ENCODE measurements around the gene SLCO4A1. TPM values are rescaled to one million over a fixed set of nuclear protein-coding genes. Genes with fewer than 3 reads are reported as not detected.

Gene SLCO4A1
- total and polyA plus RNA-seq, 9 of the 15 experiments (the other 6 are each of a cell fraction or from before 2014, with no cell fraction given), result 1.6 to 21.9 (median 12.8) TPM

- TF ChIP-seq TARDBP (IDR thresholded peaks at IDR 0.05) (no peak), USF1 (CRISPR knock-in tag; IDR thresholded peaks at IDR 0.05) (no peak), ZBTB8A (IDR thresholded peaks at IDR 0.05; ENCODE audit: partially characterized antibody) (no peak), PRDM10 (IDR thresholded peaks at IDR 0.05; ENCODE audit: partially characterized antibody) (no peak), NCOA2 (IDR thresholded peaks at IDR 0.05; ENCODE audit: partially characterized antibody in 2 of 2) (no peak), ZBTB26 (CRISPR knock-in tag; IDR thresholded peaks at IDR 0.05) (no peak), FOXM1 (IDR thresholded peaks at IDR 0.05; ENCODE audit: low read depth) (no peak), FOXM1 (CRISPR knock-in tag; IDR thresholded peaks at IDR 0.05; ENCODE audit: low read depth) (no peak), POLR2H (tag; IDR thresholded peaks at IDR 0.05; ENCODE audit: low read depth) (no peak), PML (IDR thresholded peaks at IDR 0.05; ENCODE audit: low read length) (no peak), SMAD4 (CRISPR knock-in tag; conservative IDR thresholded peaks at IDR 0.05) (no peak), XRCC5 (IDR thresholded peaks at IDR 0.05; ENCODE audit: low read depth, low read length) (peak; percentile 19; the same call in 1 of the 2 replicates), SREBF1 (IDR thresholded peaks at IDR 0.05; ENCODE audit: borderline replicate concordance, low read depth, low read length) (no peak), ZBTB11 (CRISPR knock-in tag; IDR thresholded peaks at IDR 0.05) (no peak), RBM39 (optimal IDR thresholded peaks at IDR 0.05; ENCODE audit: low read depth, low read length) (no peak), HCFC1 (IDR thresholded peaks at IDR 0.05; ENCODE audit: low read depth, low read length) (no peak), ZNF717 (CRISPR knock-in tag; IDR thresholded peaks at IDR 0.05) (no peak), ZNF586 (CRISPR knock-in tag; conservative IDR thresholded peaks at IDR 0.05) (no peak), HNRNPUL1 (IDR thresholded peaks at IDR 0.05; ENCODE audit: low read length) (no peak), ARID2 (IDR thresholded peaks at IDR 0.05) (no peak), SNRNP70 (optimal IDR thresholded peaks at IDR 0.05; ENCODE audit: low read depth, low read length) (no peak), EGR1 (conservative IDR thresholded peaks at IDR 0.05) (no peak)
These were observed 43.5 kb upstream of the SLCO4A1 start (continued) for GRCh38 chr20:62598761-62599194.

Data from K562 (cell line).